Subcutaneous abdominal adipose tissue (tissue), 5 donors: ENCODE results near the gene HVCN1.

Experiments
- H3K27ac ChIP-seq: one replicate; pipeline ENCODE4 v1.7.0; 2013; ENCODE audit warnings: low read depth, mild to moderate bottlenecking, inconsistent platforms, low read length, moderate library complexity
- H3K27me3 ChIP-seq, 5 donors: one replicate each; pipeline ENCODE4 v1.7.0; 2013; ENCODE audit warnings: low read length in 5 of 5, inconsistent platforms in 1 of 5; ENCODE audit not compliant: control insufficient read depth in 5 of 5, insufficient read depth in 4 of 5
- H3K36me3 ChIP-seq, 5 donors: one replicate each; pipeline ENCODE4 v1.7.0; 2013; ENCODE audit warnings: low read length in 5 of 5; ENCODE audit not compliant: control insufficient read depth in 5 of 5, insufficient read depth in 5 of 5
- H3K4me1 ChIP-seq, 5 donors: one replicate each; pipeline ENCODE4 v1.7.0; 2013; ENCODE audit warnings: low read length in 5 of 5, mild to moderate bottlenecking in 3 of 5, moderate library complexity in 1 of 5; ENCODE audit not compliant: control insufficient read depth in 5 of 5, insufficient read depth in 5 of 5
- H3K4me3 ChIP-seq, 5 donors: one replicate each; pipeline ENCODE4 v1.7.0; 2013; ENCODE audit warnings: low read length in 5 of 5, low read depth in 1 of 5
- H3K9ac ChIP-seq, 5 donors: one replicate each; pipeline ENCODE4 v1.7.0; 2013; ENCODE audit warnings: low read length in 5 of 5, mild to moderate bottlenecking in 4 of 5, moderate library complexity in 3 of 5
- H3K9me3 ChIP-seq, 5 donors: one replicate each; pipeline ENCODE4 v1.7.0; 2013; ENCODE audit warnings: low read length in 5 of 5; ENCODE audit not compliant: control insufficient read depth in 5 of 5
- donor health status: healthy.
- donor health status: healthy.
- donor health status: healthy.
- donor health status: healthy.
- donor health status: healthy.

The HVCN1 gene

GRCh38 chr12:110704231-110704630, 15.3 kb upstream of the HVCN1 start:
- Histone ChIP-seq H3K9ac (no peak overlapping the region), H3K4me3 (no peak overlapping the region), H3K9me3 (no peaks in the 10 kb centered on the region)

GRCh38 chr12:110702081-110702480, 13.2 kb upstream of the HVCN1 start:
- Histone ChIP-seq H3K27me3 (no peaks in the 10 kb centered on the region), H3K4me1 (peaks cover 3 to 18% (median 18%) of the 10 kb centered on the region in 5 donors), H3K36me3 (no peaks in the 10 kb centered on the region), H3K4me3 (no peak overlapping the region), H3K9me3 (no peaks in the 10 kb centered on the region), H3K27ac (no peak overlapping the region), H3K9ac (no peak overlapping the region)

More at GRCh38 chr12:110704231-110704630, 15.3 kb upstream of the HVCN1 start:
- H3K27ac ChIP-seq = no peak overlapping the region
- H3K27me3 ChIP-seq = no peaks in the 10 kb centered on the region
- H3K36me3 ChIP-seq = no peaks in the 10 kb centered on the region
- peaks cover 0 to 5% (median 3%) of the 10 kb centered on the region in 5 donors for H3K4me1 ChIP-seq

GRCh38 chr12:110699591-110700445, 10.9 kb upstream of the HVCN1 start:
- H3K4me3 ChIP-seq = peak overlapping the region in 1 of 5 donors; percentile 22
- peak overlapping the region; percentile 62 for H3K27ac ChIP-seq
- no peaks in the 10 kb centered on the region for H3K27me3 ChIP-seq
- no peaks in the 10 kb centered on the region for H3K9me3 ChIP-seq
- no peak overlapping the region for H3K9ac ChIP-seq
- peaks cover 3 to 25% (median 18%) of the 10 kb centered on the region in 5 donors for H3K4me1 ChIP-seq
- H3K36me3 ChIP-seq = no peaks in the 10 kb centered on the region

- Histone ChIP-seq H3K27me3 (no peaks in the 10 kb centered on the region), H3K9ac (peak overlapping the region in 2 of 5 donors; percentile 8 to 43), H3K36me3 (no peaks in the 10 kb centered on the region), H3K4me1 (peaks cover 4 to 34% (median 18%) of the 10 kb centered on the region in 5 donors), H3K27ac (peak overlapping the region; percentile 62), H3K4me3 (peak overlapping the region; percentile 47 to 59 (median 56)), H3K9me3 (no peaks in the 10 kb centered on the region)
These were observed 9.4 kb upstream of the HVCN1 start for GRCh38 chr12:110698171-110698902.

GRCh38 chr12:110697236-110697635, 8.3 kb upstream of the HVCN1 start:
- H3K9me3 ChIP-seq = peaks cover 0 to under 1% (median 0%) of the 10 kb centered on the region in 5 donors
- no peak overlapping the region for H3K27ac ChIP-seq
- H3K36me3 ChIP-seq = no peaks in the 10 kb centered on the region
- H3K27me3 ChIP-seq = no peaks in the 10 kb centered on the region
- no peak overlapping the region for H3K9ac ChIP-seq
- no peak overlapping the region for H3K4me3 ChIP-seq
- peaks cover 4 to 34% (median 18%) of the 10 kb centered on the region in 5 donors for H3K4me1 ChIP-seq

- Histone ChIP-seq H3K36me3 (no peaks in the 10 kb centered on the region), H3K4me1 (peaks cover 4 to 36% (median 18%) of the 10 kb centered on the region in 5 donors)
These were observed 7.4 kb upstream of the HVCN1 start for GRCh38 chr12:110696283-110696682.

GRCh38 chr12:110694330-110694901, 5.5 kb upstream of the HVCN1 start:
- Histone ChIP-seq H3K4me1 (peaks cover 6 to 43% (median 24%) of the 10 kb centered on the region in 5 donors), H3K27me3 (no peaks in the 10 kb centered on the region), H3K27ac (peak overlapping the region; percentile 41), H3K9ac (peak overlapping the region in 1 of 5 donors; percentile 19), H3K36me3 (no peaks in the 10 kb centered on the region), H3K9me3 (peaks cover 0 to 7% (median 0%) of the 10 kb centered on the region in 5 donors), H3K4me3 (no peak overlapping the region)

More at GRCh38 chr12:110696283-110696682, 7.4 kb upstream of the HVCN1 start:
- Histone ChIP-seq H3K27me3 (no peaks in the 10 kb centered on the region), H3K9ac (no peak overlapping the region), H3K9me3 (peaks cover 0 to 7% (median 0%) of the 10 kb centered on the region in 5 donors), H3K4me3 (no peak overlapping the region), H3K27ac (no peak overlapping the region)

GRCh38 chr12:110693731-110694130, 4.8 kb upstream of the HVCN1 start:
- Histone ChIP-seq H3K4me3 (no peak overlapping the region), H3K9ac (no peak overlapping the region), H3K4me1 (peaks cover 6 to 40% (median 20%) of the 10 kb centered on the region in 5 donors), H3K9me3 (peaks cover 0 to 7% (median 0%) of the 10 kb centered on the region in 5 donors), H3K27ac (peak overlapping the region; percentile 41), H3K36me3 (no peaks in the 10 kb centered on the region), H3K27me3 (no peaks in the 10 kb centered on the region)

GRCh38 chr12:110690127-110690430, 1.2 kb upstream of the HVCN1 start:
- peak overlapping the region in 1 of 5 donors; percentile 73 for H3K9ac ChIP-seq
- H3K27ac ChIP-seq = no peak overlapping the region
- H3K4me1 ChIP-seq = peaks cover 7 to 40% (median 23%) of the 10 kb centered on the region in 5 donors
- peak overlapping the region in 1 of 5 donors; percentile 75 for H3K4me3 ChIP-seq
- H3K36me3 ChIP-seq = peaks cover 0 to 3% (median 0%) of the 10 kb centered on the region in 5 donors
- peaks cover 0 to 7% (median 0%) of the 10 kb centered on the region in 5 donors for H3K9me3 ChIP-seq
- peaks cover 0 to 3% (median 0%) of the 10 kb centered on the region in 5 donors for H3K27me3 ChIP-seq
